ENCODE results near the gene AOAH. TPM values are rescaled to one million over a fixed set of nuclear protein-coding genes. Genes with fewer than 3 reads are reported as not detected.
A peak's percentile ranks its signal among the peaks of the same experiment; 100 is the strongest.
"Not testable (repeated sequence)": the region's sequence is repeated elsewhere in the genome, so short reads cannot be mapped to it uniquely, and the experiment has no call there.

Gene AOAH
- total RNA-seq, 1 donor from 2014 or later = not detected

GRCh38 chr7:36513393-36513792 lies 210.9 kb downstream of the AOAH start:
- no peak for DNase-seq (ENCODE audit: low read depth in 2 of 2)

- DNase-seq (ENCODE audit: low read depth in 2 of 2) = no peak
Measured at GRCh38 chr7:36512616-36513015, 211.7 kb downstream of the AOAH start.

GRCh38 chr7:36509962-36510361 lies 214.3 kb downstream of the AOAH start:
- no peak for DNase-seq (ENCODE audit: low read depth in 2 of 2)

GRCh38 chr7:36507475-36508440 lies 216.5 kb downstream of the AOAH start:
- no peak for DNase-seq (ENCODE audit: low read depth in 2 of 2)

- DNase-seq (ENCODE audit: low read depth in 2 of 2) = peak in 1 of 2 donors; percentile 4
Measured at GRCh38 chr7:36506820-36507219, 217.5 kb downstream of the AOAH start.

- no peak for DNase-seq (ENCODE audit: low read depth in 2 of 2)
Measured at GRCh38 chr7:36506130-36506798, 218.0 kb downstream of the AOAH start.

GRCh38 chr7:36504617-36505016 lies 219.7 kb downstream of the AOAH start:
- DNase-seq (ENCODE audit: low read depth in 2 of 2) = not testable (repeated sequence)

GRCh38 chr7:36504216-36504615 lies 220.1 kb downstream of the AOAH start:
- DNase-seq (ENCODE audit: low read depth in 2 of 2) = not testable (repeated sequence)

GRCh38 chr7:36497775-36498174 lies 226.5 kb downstream of the AOAH start:
- no peak for DNase-seq (ENCODE audit: low read depth in 2 of 2)

GRCh38 chr7:36497176-36497575 lies 227.1 kb downstream of the AOAH start:
- DNase-seq (ENCODE audit: low read depth in 2 of 2) = not testable (repeated sequence)

GRCh38 chr7:36496576-36496975 lies 227.7 kb downstream of the AOAH start:
- no peak for DNase-seq (ENCODE audit: low read depth in 2 of 2)

GRCh38 chr7:36491317-36491716 lies 233.0 kb downstream of the AOAH start:
- DNase-seq (ENCODE audit: low read depth in 2 of 2) = no peak

- peak in 1 of 2 donors; percentile 45 for DNase-seq (ENCODE audit: low read depth in 2 of 2)
Measured at GRCh38 chr7:36490419-36490830, 233.9 kb downstream of the AOAH start.

- DNase-seq (ENCODE audit: low read depth in 2 of 2) = not testable (repeated sequence)
Measured at GRCh38 chr7:36488672-36489071, 235.6 kb downstream of the AOAH start.

- peak; percentile 68 to 82 for DNase-seq (ENCODE audit: low read depth in 2 of 2)
Measured at GRCh38 chr7:36487756-36488336, 236.4 kb downstream of the AOAH start.

GRCh38 chr7:36486336-36486735 lies 238.0 kb downstream of the AOAH start:
- DNase-seq (ENCODE audit: low read depth in 2 of 2) = no peak

- no peak for DNase-seq (ENCODE audit: low read depth in 2 of 2)
Measured at GRCh38 chr7:36484265-36484664, 240.0 kb downstream of the AOAH start.

GRCh38 chr7:36483853-36484252 lies 240.4 kb downstream of the AOAH start:
- DNase-seq (ENCODE audit: low read depth in 2 of 2) = not testable (repeated sequence)

- no peak for DNase-seq (ENCODE audit: low read depth in 2 of 2)
Measured at GRCh38 chr7:36478745-36479144, 245.5 kb downstream of the AOAH start.

- no peak for DNase-seq (ENCODE audit: low read depth in 2 of 2)
Measured at GRCh38 chr7:36475381-36475780, 248.9 kb downstream of the AOAH start.

GRCh38 chr7:36475011-36475342 lies 249.3 kb downstream of the AOAH start:
- DNase-seq (ENCODE audit: low read depth in 2 of 2) = no peak

GRCh38 chr7:36474283-36475010 lies 249.8 kb downstream of the AOAH start:
- peak in 1 of 2 donors; percentile 80 for DNase-seq (ENCODE audit: low read depth in 2 of 2)
